Loucy (cell line): ENCODE results near the gene IQSEC1.

Experiments
- EZH2phosphoT487 ChIP-seq: fragments of 200-600 bp; IDR thresholded peaks from 2 replicates; pipeline ENCODE4 v1.6.1; 2018; ENCODE audit warnings: antibody characterized with exemption, mild to moderate bottlenecking, moderate library complexity, borderline replicate concordance
- TF ChIP-seq, protein P1 (sequence below): fragments of 200-600 bp; sonication (generic); conservative IDR thresholded peaks from 2 replicates; pipeline ENCODE4 v1.5.1; 2014; ENCODE audit warnings: mild to moderate bottlenecking, antibody characterized with exemption, low read length

DNA sequence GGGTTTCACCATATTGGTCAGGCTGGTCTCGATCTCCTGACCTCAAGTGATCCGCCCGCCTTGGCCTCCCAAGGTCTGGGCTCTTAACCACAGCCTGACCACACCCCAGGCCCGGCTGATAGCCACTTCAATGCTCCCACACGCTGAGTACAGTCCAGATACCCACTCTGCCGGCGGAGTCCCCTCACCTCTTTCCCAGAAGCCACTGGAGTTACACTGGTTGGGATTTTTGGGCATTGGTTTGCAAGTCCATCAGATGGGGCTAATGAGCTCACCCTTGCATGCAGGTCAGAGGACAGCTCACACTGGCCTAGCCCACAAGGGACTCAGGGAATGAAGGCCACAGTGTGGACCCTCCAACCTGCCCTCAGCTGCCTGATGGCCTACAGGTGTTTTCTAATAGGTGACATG is 60.1 kb downstream of the IQSEC1 start:
- TF ChIP-seq, protein P1, sequence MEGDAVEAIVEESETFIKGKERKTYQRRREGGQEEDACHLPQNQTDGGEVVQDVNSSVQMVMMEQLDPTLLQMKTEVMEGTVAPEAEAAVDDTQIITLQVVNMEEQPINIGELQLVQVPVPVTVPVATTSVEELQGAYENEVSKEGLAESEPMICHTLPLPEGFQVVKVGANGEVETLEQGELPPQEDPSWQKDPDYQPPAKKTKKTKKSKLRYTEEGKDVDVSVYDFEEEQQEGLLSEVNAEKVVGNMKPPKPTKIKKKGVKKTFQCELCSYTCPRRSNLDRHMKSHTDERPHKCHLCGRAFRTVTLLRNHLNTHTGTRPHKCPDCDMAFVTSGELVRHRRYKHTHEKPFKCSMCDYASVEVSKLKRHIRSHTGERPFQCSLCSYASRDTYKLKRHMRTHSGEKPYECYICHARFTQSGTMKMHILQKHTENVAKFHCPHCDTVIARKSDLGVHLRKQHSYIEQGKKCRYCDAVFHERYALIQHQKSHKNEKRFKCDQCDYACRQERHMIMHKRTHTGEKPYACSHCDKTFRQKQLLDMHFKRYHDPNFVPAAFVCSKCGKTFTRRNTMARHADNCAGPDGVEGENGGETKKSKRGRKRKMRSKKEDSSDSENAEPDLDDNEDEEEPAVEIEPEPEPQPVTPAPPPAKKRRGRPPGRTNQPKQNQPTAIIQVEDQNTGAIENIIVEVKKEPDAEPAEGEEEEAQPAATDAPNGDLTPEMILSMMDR = 0 out of 2 replicates have a peak, but pooled peaks have one; percentile 26
- no peak for TF ChIP-seq EZH2phosphoT487
